B cell (primary cell): ENCODE data around the gene EMC6.

ENCODE experiments used
- EZH2 ChIP-seq: IDR thresholded peaks from 2 replicates; pipeline ENCODE4 v1.6.1; 2012; ENCODE audit warnings: borderline replicate concordance, low read depth, mild to moderate bottlenecking, moderate library complexity, low read length; ENCODE audit not compliant: insufficient read depth, poor library complexity, severe bottlenecking
- TF ChIP-seq, protein P1 (sequence below): fragments of 200-600 bp; IDR thresholded peaks from one replicate; pipeline ENCODE4 v1.8.0; 2022; ENCODE audit warnings: antibody characterized with exemption, mild to moderate bottlenecking

DNA sequence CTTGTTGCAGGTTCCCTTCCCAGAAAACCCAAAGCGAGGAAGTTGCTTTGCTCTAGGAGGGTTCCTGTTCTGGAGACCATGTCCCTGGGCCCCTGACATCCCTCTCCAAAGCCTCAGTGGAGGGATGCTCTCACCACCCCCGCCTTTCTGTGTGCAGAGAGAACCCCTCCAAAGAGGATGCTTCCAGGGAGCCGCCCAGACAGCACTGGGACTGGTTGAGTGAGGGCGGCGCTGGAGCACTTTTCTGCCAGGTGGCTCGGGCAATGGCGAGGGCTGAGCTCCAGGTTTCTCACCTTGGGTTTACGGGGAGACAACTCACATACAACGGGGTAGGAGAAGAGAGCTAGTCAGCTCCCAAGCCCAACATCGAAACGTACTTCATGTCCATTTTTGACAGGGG lies 7.3 kb downstream of the EMC6 start:
- TF ChIP-seq, protein P1, sequence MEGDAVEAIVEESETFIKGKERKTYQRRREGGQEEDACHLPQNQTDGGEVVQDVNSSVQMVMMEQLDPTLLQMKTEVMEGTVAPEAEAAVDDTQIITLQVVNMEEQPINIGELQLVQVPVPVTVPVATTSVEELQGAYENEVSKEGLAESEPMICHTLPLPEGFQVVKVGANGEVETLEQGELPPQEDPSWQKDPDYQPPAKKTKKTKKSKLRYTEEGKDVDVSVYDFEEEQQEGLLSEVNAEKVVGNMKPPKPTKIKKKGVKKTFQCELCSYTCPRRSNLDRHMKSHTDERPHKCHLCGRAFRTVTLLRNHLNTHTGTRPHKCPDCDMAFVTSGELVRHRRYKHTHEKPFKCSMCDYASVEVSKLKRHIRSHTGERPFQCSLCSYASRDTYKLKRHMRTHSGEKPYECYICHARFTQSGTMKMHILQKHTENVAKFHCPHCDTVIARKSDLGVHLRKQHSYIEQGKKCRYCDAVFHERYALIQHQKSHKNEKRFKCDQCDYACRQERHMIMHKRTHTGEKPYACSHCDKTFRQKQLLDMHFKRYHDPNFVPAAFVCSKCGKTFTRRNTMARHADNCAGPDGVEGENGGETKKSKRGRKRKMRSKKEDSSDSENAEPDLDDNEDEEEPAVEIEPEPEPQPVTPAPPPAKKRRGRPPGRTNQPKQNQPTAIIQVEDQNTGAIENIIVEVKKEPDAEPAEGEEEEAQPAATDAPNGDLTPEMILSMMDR: no peak
- no peak for TF ChIP-seq EZH2
